NCI-H187 (cell line): ENCODE data around the gene SLC25A18.

ENCODE experiments used
- DNase-seq, 2 experiments: peaks; one replicate each; lab custom pipeline; 2025; lab: John Stamatoyannopoulos, UW

The SLC25A18 gene

GRCh38 chr22:17570851-17571631, 7.7 kb downstream of the SLC25A18 start:
- no peak for DNase-seq

- DNase-seq = no peak
These were observed 11.9 kb downstream of the SLC25A18 start for GRCh38 chr22:17575151-17575550.

- DNase-seq = no peak
These were observed 12.4 kb downstream of the SLC25A18 start for GRCh38 chr22:17575681-17576080.

- no peak for DNase-seq
These were observed 13.2 kb downstream of the SLC25A18 start for GRCh38 chr22:17576470-17576869.

GRCh38 chr22:17578136-17578754, 14.9 kb downstream of the SLC25A18 start:
- DNase-seq = no peak

GRCh38 chr22:17579535-17579981, 16.3 kb downstream of the SLC25A18 start:
- DNase-seq = no peak

- DNase-seq = no peak
These were observed 17.2 kb downstream of the SLC25A18 start for GRCh38 chr22:17580441-17581031.

GRCh38 chr22:17581056-17581455, 17.8 kb downstream of the SLC25A18 start:
- no peak for DNase-seq

- DNase-seq = no peak
These were observed 18.3 kb downstream of the SLC25A18 start for GRCh38 chr22:17581631-17582030.

GRCh38 chr22:17583151-17583550, 19.9 kb downstream of the SLC25A18 start:
- no peak for DNase-seq

GRCh38 chr22:17586831-17587440, 23.6 kb downstream of the SLC25A18 start:
- no peak for DNase-seq

- DNase-seq = no peak
These were observed 24.3 kb downstream of the SLC25A18 start for GRCh38 chr22:17587629-17588028.

- no peak for DNase-seq
These were observed 25.3 kb downstream of the SLC25A18 start for GRCh38 chr22:17588606-17589005.

- DNase-seq = no peak
These were observed 26.6 kb downstream of the SLC25A18 start for GRCh38 chr22:17589810-17590375.

- DNase-seq = no peak
These were observed 27.3 kb downstream of the SLC25A18 start for GRCh38 chr22:17590586-17590985.

GRCh38 chr22:17592201-17592600, 28.9 kb downstream of the SLC25A18 start:
- no peak for DNase-seq

- DNase-seq = no peak
These were observed 32.9 kb downstream of the SLC25A18 start for GRCh38 chr22:17596226-17596625.

GRCh38 chr22:17597217-17597616, 33.9 kb downstream of the SLC25A18 start:
- no peak for DNase-seq

- DNase-seq = no peak
These were observed 35.0 kb downstream of the SLC25A18 start for GRCh38 chr22:17598318-17598717.

- DNase-seq = no peak
These were observed 37.7 kb downstream of the SLC25A18 start for GRCh38 chr22:17601031-17601430.

- DNase-seq = no peak
These were observed 40.4 kb downstream of the SLC25A18 start for GRCh38 chr22:17603668-17604067.

- DNase-seq = no peak
These were observed 43.2 kb downstream of the SLC25A18 start for GRCh38 chr22:17606496-17606895.
